GM21381 (cell line): ENCODE data around the gene C3.
"Not testable (repeated sequence)": the region's sequence is repeated elsewhere in the genome, so short reads cannot be mapped to it uniquely, and the experiment has no call there.

Experiments
- ATAC-seq: cut with Tn5 transposase; IDR thresholded peaks from one replicate; pipeline ENCODE4 v1.9.1; 2021; ENCODE audit warnings: mild to moderate bottlenecking, moderate library complexity; ENCODE audit not compliant: unreplicated experiment

Gene C3

DNA sequence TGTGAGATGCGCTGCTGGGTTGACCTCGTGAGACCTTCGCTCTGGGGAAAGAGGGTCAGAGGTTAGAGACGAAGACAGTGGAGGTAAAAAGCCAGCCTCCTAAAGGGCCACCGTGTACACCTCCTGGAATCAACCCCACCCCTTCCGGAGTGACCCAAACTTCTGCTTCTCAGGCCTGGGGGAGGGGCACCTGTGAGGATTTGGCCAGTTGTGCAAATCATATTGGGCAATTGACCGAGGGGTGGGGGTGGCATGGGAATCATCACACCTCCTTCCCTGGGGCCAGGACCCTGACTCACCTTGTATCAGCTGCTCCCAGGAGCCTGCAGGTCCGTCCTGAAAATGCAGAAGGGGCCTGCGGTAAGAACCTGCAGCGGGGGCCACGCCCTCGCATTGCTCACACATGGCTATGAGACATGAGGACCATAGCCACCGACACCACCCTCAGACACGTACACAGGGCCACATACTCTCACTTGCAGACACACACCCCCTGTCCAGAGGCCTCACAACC lies 53.3 kb downstream of the C3 start:
- no peak for ATAC-seq

DNA sequence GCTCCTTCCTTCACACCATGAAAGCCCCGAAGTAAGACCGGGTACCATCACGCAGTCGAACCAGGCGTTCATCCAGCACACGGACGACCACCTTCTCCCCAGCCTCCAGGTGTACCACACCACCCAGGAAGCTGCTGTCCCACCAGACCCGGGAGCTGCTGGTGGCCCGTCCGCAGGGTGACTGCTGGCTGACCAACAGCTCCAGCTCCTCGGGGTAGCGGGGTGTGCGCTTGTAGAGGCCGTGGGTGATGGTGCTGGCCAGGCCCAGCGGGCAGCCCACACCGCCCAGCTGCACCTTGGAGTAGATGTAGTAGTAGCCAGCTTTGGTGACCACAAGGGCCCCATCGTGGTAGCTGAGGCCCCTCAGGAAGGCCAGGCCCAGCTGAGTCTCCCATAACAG lies 55.5 kb downstream of the C3 start:
- no peak for ATAC-seq

DNA sequence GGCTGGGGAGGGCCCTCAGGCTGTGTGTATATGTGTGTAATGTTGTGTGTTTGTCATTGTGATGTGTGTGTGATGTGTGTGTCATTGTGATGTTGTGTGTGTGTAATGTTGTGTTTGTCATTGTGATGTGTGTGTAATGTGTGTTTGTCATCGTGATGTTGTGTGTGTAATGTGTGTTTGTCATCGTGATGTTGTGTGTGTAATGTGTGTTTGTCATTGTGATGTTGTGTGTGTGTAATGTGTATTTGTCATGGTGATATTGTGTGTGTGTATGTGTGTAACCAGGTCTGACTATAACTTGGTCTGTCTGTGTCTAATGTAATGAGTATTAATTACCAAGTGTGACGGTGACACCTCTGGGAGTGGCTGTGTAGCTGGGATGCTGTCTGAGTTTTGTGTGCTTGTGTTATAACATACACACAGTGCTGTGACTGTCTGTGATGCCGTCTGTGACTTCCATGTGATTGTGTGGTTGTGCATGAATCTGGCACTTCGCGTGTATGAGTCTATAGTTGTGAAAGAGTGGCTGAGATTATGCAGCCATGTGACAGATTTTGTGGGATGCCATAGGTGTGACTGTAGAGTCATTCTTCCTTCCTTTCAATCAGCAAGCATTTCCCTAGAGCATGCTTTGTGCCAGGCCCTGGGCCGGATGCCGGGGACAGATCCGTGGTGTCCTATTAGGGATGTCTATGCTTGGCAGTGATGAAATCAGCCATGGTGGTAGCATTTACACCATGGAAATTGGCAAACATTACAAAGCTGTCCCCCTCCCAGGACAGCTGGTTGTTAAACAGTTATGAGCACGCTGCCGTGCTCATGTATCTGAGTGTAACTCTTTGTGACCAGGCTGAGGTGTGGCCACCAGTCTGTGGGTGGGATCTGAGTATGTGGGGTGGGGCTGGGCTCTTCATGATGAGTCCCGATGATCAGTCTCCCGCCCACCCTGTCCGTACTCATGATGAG lies 56.9 kb downstream of the C3 start:
- ATAC-seq = no peak

DNA sequence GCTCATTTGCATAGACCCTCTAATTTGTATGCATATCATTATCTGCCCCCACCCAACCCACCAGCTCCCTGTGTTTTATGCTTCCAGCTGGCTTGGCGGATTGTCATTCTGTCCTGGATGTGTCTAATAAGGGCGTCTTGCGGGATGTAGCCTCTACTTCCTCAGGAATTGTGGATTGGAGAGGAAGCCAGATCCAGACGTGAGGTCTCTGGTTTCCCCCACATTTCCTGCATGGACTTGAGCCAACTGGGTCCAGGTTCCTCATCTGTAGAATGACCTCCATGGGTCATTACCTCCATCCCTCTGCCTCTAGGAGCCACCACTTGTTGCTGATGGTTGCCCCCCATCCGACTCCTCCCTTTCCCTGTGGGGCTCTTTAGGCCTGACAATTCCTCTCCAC lies 57.7 kb downstream of the C3 start:
- no peak for ATAC-seq

DNA sequence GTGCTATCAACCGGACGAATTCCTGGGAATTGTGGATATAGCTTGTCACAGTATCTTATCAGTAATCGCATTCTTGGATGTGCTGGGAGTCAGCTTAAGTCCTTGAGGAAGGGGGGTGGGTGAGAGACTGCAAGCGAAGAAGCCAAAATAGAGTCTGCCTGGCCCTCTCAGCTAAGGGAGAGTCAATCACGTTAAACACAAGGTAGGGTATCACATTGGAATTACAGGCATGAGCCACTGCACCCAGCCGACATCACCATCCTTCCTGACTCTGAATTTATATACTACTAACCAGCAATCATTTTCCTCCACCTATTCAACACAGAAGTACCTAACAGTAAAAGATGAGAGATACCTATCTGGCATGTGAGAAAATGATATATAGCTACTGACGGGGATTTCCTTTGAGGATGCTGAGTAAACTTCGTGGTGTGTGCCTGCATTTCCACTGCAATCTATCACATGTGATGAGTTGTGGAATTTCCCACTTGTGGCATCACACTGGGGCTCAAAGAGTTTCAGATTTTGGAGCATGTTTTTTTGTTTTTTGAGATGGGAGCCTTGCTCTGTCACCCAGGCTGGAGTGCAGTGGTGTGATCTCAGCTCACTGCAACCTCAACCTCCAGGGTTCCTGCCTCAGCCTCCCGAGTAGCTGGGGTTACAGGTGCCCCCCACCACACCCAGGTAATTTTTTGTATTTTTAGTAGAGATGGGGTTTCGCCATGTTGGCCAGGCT lies 58.8 kb downstream of the C3 start:
- not testable (repeated sequence) for ATAC-seq

DNA sequence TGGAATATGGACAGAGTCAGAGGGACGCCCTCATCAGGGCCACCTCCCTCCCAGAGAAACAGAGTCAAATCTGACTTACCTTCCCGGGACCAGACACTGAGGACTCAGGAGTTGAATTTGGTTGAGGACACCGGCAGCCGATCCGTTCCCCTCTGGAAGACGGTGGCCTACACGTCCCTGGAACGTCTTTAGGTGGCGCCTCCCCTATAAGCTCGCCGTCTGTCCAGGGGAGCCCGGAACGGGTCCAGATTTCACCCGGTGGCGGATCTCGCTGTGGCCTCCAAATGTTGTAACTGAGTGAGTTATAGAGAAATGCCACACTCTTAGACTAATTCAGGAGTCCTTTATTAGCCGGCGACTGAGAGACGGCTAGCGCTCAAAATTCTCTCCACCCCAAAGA lies 59.5 kb downstream of the C3 start:
- no peak for ATAC-seq

DNA sequence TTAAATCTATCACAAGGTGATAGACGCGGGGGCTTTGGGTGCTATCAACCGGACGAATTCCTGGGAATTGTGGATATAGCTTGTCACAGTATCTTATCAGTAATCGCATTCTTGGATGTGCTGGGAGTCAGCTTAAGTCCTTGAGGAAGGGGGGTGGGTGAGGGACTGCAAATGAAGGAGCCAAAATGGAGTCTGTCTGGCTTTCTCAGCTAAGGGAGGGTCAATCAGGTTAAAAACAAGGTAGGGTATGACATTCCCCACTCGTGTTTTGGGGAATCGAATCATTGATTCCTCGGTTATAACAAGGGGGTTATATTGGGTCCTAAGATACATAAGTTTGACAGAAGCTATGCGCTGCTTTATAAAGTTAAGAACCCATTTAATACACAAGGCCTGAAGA lies 64.1 kb downstream of the C3 start:
- ATAC-seq = not testable (repeated sequence)

DNA sequence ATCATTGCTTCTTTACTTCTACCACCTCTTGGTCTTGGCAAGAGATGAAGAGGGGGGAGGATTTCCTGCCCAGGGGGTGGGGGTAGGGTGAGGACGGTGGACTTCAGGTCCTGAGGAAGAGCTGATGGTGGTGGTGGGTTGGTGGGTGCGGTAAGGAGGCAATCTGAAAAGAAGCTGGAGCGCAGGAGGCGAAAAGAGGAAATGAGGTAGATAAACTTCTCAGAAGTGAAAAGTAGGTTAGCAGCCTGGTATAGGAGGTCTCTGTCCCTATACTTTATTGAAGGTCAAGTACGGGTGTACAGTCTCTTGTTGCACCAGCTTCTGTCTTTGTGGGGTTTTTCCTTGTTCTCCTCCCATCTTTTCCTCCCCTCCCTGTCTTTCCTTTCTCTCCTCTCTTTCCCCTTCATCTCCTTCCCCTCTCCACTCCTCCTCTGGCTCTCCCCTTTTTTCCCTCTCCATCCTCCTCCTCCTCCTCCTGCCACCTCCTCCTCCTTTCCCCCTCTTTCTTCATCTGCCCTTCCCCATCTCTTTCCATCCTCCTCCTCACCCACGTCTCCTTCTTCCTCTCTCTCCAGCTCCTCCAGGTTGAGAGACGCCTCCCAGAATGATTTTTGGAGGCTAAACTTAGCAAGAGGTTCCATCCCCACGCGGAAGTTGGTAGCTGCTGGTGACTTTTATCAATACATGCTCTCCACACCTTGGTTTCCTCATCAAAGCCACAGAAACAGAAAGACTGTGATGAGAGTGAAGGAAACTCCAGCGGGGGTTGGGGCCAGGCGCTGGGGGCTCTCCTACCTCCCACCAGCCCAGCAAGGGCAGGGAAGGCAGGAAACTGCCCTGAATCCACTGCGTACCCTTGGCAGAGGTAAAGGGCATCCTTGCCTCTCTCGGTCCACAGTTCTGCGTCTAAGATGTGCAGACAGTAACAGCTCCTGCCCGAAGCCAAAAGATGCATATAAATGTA lies 65.8 kb downstream of the C3 start:
- no peak for ATAC-seq

DNA sequence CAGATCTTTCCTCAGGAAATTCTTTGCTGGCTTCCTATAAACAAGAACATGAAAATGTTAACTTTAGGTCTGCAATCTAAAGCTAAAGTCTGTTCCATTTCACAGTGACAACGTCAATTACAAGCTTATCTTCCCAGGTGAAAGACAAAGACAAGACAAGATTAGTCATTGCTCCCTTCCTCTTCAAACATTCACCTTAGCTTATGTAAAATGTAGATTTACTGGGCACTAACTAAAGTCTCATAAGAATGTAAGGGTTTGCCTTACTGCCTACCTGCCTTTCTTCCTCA lies 67.7 kb downstream of the C3 start:
- ATAC-seq = no peak

DNA sequence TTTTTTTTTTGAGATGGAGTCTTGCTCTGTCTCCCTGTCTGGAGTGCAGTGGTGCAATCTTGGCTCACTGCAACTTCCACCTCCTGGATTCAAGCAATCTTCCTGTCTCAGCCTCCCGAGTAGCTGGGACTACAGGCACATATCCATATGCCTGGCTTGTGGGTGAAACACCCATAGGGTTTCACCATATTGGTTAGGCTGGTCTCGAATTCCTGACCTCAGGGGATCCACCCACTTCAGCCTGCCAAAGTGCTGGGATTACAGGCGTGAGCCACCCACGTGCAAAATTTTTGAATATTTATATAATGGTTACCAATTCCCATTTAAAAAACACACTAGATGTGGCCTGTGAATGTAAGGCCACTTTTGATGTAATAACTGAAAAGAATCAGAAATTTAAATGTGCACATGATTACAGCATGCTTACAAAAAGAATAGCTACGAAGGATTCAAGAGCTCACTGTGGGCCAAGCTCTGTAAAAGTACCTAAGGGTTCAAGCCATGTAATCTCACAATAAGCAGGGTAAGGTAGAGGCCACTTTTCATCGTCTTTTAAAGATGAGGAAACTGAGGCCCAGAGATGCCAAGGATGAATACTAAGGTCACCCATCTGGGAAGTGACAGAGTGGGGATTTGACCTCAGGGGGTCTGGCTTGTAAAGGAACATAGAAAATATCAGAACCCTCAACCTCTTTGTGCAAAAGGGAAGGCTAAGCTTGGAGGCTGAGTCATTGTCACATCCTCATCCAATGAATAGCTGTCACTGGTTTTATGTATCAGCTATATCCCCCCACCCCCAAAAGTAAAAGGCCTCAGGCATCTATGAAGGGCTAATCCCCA lies 68.3 kb downstream of the C3 start:
- no peak for ATAC-seq

DNA sequence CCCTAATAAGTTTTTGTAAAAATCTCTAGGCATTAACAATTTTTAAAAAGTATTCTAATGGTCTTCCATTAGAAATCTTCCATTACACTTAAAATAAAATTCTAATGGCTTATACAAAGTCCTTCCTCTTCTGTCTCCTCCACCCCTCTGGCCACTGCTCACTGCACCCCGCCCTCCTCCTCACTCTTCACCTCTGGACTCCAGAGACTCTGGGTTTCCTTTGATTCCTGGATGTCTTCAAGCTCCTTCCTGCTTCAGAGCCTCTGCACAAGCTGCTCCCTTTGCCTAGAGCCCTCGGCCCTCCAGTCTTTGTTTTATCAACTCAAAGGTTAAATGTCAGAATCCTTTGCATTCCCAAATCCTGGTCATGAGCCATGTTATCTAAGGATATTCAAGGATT lies 71.3 kb downstream of the C3 start:
- ATAC-seq = no peak

DNA sequence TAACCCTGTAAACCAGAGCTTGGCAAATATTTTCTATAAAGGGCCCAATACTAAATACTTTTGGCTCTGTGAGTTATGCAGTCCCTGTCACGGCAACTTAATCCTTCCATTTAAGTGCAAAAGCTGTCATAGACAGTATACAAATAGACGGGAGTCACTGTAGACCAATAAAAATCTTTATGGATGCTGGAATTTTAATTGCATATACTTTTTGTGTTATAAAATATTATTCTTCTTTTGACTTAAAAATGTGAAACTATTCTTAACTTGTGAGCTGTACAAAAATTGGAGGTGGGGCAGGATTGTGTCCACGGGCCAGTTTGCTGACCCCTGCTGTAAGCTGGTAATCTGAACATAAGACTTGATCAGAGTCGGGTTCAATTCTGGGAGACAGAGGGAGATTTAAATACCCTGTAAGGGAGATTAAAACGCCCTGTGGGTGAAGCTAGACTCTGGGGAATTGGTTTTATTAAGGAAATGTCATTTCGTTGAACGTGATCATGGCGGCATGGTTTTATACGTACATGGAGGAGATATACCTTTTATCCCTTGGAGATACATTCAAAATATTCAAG lies 72.2 kb downstream of the C3 start:
- no peak for ATAC-seq

DNA sequence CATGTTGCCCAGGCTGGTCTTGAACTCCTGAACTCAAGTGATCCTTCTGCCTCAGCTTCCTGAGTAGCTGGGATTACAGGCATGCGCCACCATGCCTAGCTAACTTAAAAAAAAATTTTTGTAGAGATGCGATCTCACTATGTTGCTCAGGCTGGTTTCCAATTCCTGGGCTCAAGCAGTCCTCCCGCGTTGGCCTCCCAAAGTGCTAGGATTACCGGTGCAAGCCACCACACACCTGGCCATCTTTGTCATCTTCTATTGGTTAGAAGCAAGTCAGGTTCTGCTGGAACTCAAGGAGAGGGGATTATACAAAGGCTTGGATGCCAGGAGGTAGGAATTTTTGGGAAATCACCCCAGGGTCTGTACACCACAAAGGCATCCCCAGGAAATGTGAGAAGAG lies 75.7 kb downstream of the C3 start:
- no peak for ATAC-seq

DNA sequence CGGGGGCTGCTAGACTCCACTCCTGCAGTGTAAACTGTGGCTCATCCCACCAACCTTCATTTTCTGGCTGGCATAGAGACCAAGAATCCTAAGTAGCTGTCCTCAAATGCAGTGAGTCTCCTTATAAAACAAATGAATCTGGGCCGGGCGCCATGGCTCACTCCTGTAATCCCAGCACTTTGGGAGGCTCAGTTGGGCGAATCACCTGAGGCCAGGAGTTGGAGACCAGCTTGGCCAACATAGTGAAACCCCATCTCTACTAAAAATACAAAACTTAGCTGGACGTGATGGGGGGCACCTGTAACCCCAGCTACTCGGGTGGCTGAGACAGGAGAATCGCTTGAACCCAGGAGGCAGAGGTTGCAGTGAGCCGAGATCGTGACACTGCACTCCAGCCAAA lies 80.1 kb downstream of the C3 start:
- not testable (repeated sequence) for ATAC-seq

DNA sequence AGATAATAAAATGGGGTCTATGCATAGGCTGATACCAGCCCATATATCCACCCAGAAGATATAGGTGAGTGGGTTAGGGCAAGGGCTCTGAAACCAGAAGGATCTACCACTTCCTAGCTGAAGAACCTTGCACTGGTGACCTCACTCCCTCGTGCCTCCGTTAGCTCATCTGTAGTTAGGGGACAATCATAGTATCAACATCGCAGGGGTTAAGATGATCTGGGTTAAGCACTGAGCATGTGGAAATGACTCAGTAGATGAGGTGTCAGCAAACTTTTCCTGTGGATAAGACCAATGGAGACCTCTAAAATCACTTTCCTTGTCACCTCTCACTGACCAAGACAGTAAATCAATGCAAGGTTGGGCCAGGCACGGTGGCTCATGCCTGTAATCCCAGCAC lies 81.0 kb downstream of the C3 start:
- no peak for ATAC-seq

DNA sequence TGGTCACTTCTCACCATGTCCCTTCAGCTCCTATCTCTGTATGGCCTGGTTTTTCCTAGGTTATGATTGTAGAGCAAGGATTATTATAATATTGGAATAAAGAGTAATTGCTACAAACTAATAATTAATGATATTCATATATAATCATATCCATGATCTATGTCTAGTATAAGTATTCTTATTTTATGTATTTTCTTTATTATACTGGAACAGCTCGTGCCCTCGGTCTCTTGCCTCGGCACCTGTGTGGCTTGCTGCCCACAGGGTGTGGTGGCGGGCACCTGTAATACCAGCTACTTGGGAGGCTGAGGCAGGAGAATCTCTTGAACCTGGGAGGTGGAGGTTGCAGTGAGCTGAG lies 87.0 kb downstream of the C3 start:
- ATAC-seq = not testable (repeated sequence)

DNA sequence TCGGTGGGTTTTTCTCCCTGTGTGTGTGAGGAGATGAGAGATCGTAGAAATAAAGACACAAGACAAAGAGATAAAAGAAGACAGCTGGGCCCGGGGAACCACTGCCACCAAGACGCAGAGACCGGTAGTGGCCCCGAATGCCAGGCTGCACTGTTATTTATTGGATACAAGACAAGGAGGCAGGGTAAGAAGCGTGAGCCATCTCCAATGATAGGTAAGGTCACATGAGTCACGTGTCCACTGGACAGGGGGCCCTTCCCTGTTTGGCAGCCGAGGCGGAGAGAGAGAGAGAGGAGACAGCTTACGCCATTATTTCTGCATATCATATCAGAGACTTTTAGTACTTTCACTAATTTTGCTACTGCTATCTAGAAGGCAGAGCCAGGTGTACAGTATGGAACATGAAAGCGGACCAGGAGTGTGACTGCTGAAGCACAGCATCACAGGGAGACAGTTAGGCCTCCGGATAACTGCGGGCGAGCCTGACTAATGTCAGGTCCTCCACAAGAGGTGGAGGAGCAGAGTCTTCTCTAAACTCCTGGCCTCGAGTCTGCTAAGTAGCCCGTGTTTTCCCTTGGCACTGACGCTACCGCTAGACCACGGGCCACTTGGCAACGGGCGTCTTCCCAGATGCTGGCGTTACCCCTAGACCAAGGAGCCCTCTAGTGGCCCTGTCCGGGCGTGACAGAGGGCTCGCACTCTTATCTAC lies 87.5 kb downstream of the C3 start:
- ATAC-seq = not testable (repeated sequence)

DNA sequence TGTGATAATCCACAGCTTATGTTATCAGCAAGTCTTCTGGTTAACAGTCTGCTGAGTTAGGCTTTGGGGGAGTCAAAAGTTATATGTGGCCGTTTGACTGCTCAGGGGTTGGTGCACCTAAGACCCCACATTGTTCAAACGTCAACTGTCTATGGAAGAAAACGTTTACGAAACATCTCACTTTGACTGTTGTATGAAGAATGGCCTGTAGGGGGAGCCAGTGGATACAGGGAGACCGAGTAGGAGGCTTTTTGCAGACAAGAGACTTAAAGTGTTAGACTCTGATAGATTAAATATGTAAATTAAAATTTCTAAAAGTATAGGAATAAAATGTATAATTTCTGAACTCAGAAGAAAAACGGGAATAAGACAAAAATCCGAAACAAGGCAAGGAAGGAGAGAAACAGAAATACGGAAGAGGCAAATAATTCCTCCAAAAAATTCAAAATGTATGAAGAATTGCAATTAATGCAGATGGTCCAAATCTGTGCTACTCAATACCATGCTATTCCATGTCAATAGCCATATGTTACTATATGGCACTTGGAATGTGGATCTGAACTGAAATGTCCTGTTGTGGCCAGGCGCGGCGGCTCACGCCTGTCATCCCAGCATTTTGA lies 88.3 kb downstream of the C3 start:
- ATAC-seq = peak; percentile 58
